ENCODE results near the gene CAMTA1. TPM values are rescaled to one million over a fixed set of nuclear protein-coding genes. Genes with fewer than 3 reads are reported as not detected.

CAMTA1 gene
- total and polyA plus RNA-seq, 3 experiments from 2014 or later: 60.2 to 79.0 (median 61.7) TPM

GRCh38 chr1:7641587-7642417, 856.5 kb downstream of the CAMTA1 start:
- Mint-ChIP-seq H3K27me3 (peaks cover 0 to 4% of the 10 kb centered on the region in 2 donors), H3K36me3 (no peaks in the 10 kb centered on the region), H3K4me3 (no peak overlapping the region), H3K4me1 (peaks cover 0 to 4% (median 0%) of the 10 kb centered on the region in 3 donors), H3K27ac (no peak overlapping the region), H3K9me3 (no peaks in the 10 kb centered on the region)
- CTCF ChIA-PET: no interaction called here
- Histone ChIP-seq H3K36me3 (ENCODE audit: insufficient read depth, low read length) (no peaks in the 10 kb centered on the region), H3K27ac (ENCODE audit: low read depth, low read length) (no peak overlapping the region), H3K27me3 (ENCODE audit: insufficient read depth, low read length, poor library complexity, severe bottlenecking) (no peaks in the 10 kb centered on the region), H3K9me3 (ENCODE audit: low read length) (no peaks in the 10 kb centered on the region), H3K4me3 (ENCODE audit: low read length) (no peak overlapping the region), H3K4me1 (ENCODE audit: insufficient read depth, low read length) (no peaks in the 10 kb centered on the region)
- no peak for DNase-seq
- POLR2A ChIA-PET: no interaction called here

- ChIA-PET POLR2A (no interaction called here), CTCF (no interaction called here)
- H3K27me3 ChIP-seq (ENCODE audit: insufficient read depth, low read length, poor library complexity, severe bottlenecking): no peaks in the 10 kb centered on the region
- H3K27me3 Mint-ChIP-seq: peaks cover 0 to 4% of the 10 kb centered on the region in 2 donors
- no peaks in the 10 kb centered on the region for H3K4me1 ChIP-seq (ENCODE audit: insufficient read depth, low read length)
- H3K4me3 Mint-ChIP-seq: no peak overlapping the region
- H3K4me3 ChIP-seq (ENCODE audit: low read length): no peak overlapping the region
- no peak overlapping the region for H3K27ac ChIP-seq (ENCODE audit: low read depth, low read length)
- DNase-seq: no peak
- H3K27ac Mint-ChIP-seq: no peak overlapping the region
- H3K9me3 ChIP-seq (ENCODE audit: low read length): no peaks in the 10 kb centered on the region
- peaks cover 0 to 4% (median 0%) of the 10 kb centered on the region in 3 donors for H3K4me1 Mint-ChIP-seq
- no peaks in the 10 kb centered on the region for H3K9me3 Mint-ChIP-seq
- no peaks in the 10 kb centered on the region for H3K36me3 Mint-ChIP-seq
- no peaks in the 10 kb centered on the region for H3K36me3 ChIP-seq (ENCODE audit: insufficient read depth, low read length)
These were observed 857.1 kb downstream of the CAMTA1 start for GRCh38 chr1:7642418-7642704.

- Mint-ChIP-seq H3K9me3 (no peaks in the 10 kb centered on the region), H3K4me1 (peaks cover 0 to 4% (median 0%) of the 10 kb centered on the region in 3 donors), H3K27me3 (peaks cover 0 to 4% of the 10 kb centered on the region in 2 donors), H3K4me3 (no peak overlapping the region), H3K27ac (peak overlapping the region in 1 of 8 donors; percentile 24), H3K36me3 (no peaks in the 10 kb centered on the region)
- Histone ChIP-seq H3K9me3 (ENCODE audit: low read length) (no peaks in the 10 kb centered on the region), H3K4me1 (ENCODE audit: insufficient read depth, low read length) (no peaks in the 10 kb centered on the region), H3K4me3 (ENCODE audit: low read length) (no peak overlapping the region), H3K36me3 (ENCODE audit: insufficient read depth, low read length) (no peaks in the 10 kb centered on the region), H3K27me3 (ENCODE audit: insufficient read depth, low read length, poor library complexity, severe bottlenecking) (no peaks in the 10 kb centered on the region), H3K27ac (ENCODE audit: low read depth, low read length) (no peak overlapping the region)
- POLR2A ChIA-PET: no interaction called here
- CTCF ChIA-PET: no interaction called here
- DNase-seq: no peak
These were observed 857.7 kb downstream of the CAMTA1 start for GRCh38 chr1:7642781-7643529.

- Mint-ChIP-seq H3K9me3 (no peaks in the 10 kb centered on the region), H3K4me1 (peaks cover 0 to 4% (median 0%) of the 10 kb centered on the region in 3 donors), H3K27me3 (peaks cover 0 to 4% of the 10 kb centered on the region in 2 donors), H3K27ac (no peak overlapping the region), H3K4me3 (no peak overlapping the region), H3K36me3 (no peaks in the 10 kb centered on the region)
- no peak for DNase-seq
- H3K4me3 ChIP-seq (ENCODE audit: low read length): no peak overlapping the region
- no peaks in the 10 kb centered on the region for H3K4me1 ChIP-seq (ENCODE audit: insufficient read depth, low read length)
- H3K36me3 ChIP-seq (ENCODE audit: insufficient read depth, low read length): no peaks in the 10 kb centered on the region
- no peak overlapping the region for H3K27ac ChIP-seq (ENCODE audit: low read depth, low read length)
- no peaks in the 10 kb centered on the region for H3K9me3 ChIP-seq (ENCODE audit: low read length)
- POLR2A ChIA-PET: no interaction called here
- no peaks in the 10 kb centered on the region for H3K27me3 ChIP-seq (ENCODE audit: insufficient read depth, low read length, poor library complexity, severe bottlenecking)
- CTCF ChIA-PET: no interaction called here
These were observed 858.3 kb downstream of the CAMTA1 start for GRCh38 chr1:7643530-7643929.

- no peaks in the 10 kb centered on the region for H3K36me3 ChIP-seq (ENCODE audit: insufficient read depth, low read length)
- Mint-ChIP-seq H3K4me3 (no peak overlapping the region), H3K4me1 (peaks cover 0 to 4% (median 0%) of the 10 kb centered on the region in 3 donors), H3K9me3 (no peaks in the 10 kb centered on the region), H3K36me3 (no peaks in the 10 kb centered on the region), H3K27me3 (peaks cover 0 to 4% of the 10 kb centered on the region in 2 donors), H3K27ac (peak overlapping the region in 1 of 8 donors; percentile 29)
- no peaks in the 10 kb centered on the region for H3K9me3 ChIP-seq (ENCODE audit: low read length)
- no peaks in the 10 kb centered on the region for H3K4me1 ChIP-seq (ENCODE audit: insufficient read depth, low read length)
- no peak overlapping the region for H3K4me3 ChIP-seq (ENCODE audit: low read length)
- DNase-seq: no peak
- ChIA-PET CTCF (no interaction called here), POLR2A (no interaction called here)
- no peak overlapping the region for H3K27ac ChIP-seq (ENCODE audit: low read depth, low read length)
- H3K27me3 ChIP-seq (ENCODE audit: insufficient read depth, low read length, poor library complexity, severe bottlenecking): no peaks in the 10 kb centered on the region
These were observed 858.8 kb downstream of the CAMTA1 start for GRCh38 chr1:7644086-7644485.

- Mint-ChIP-seq H3K27me3 (peaks cover under 1 to 4% of the 10 kb centered on the region in 2 donors), H3K27ac (no peak overlapping the region), H3K4me1 (peaks cover 0 to 4% (median 0%) of the 10 kb centered on the region in 3 donors), H3K9me3 (no peaks in the 10 kb centered on the region), H3K36me3 (no peaks in the 10 kb centered on the region), H3K4me3 (no peak overlapping the region)
- Histone ChIP-seq H3K4me3 (ENCODE audit: low read length) (no peak overlapping the region), H3K4me1 (ENCODE audit: insufficient read depth, low read length) (no peaks in the 10 kb centered on the region), H3K36me3 (ENCODE audit: insufficient read depth, low read length) (no peaks in the 10 kb centered on the region), H3K27ac (ENCODE audit: low read depth, low read length) (no peak overlapping the region), H3K9me3 (ENCODE audit: low read length) (no peaks in the 10 kb centered on the region), H3K27me3 (ENCODE audit: insufficient read depth, low read length, poor library complexity, severe bottlenecking) (no peaks in the 10 kb centered on the region)
- ChIA-PET CTCF (no interaction called here), POLR2A (no interaction called here)
- DNase-seq: no peak
These were observed 859.9 kb downstream of the CAMTA1 start for GRCh38 chr1:7644961-7645750.

GRCh38 chr1:7645751-7646048, 860.4 kb downstream of the CAMTA1 start:
- H3K4me1 Mint-ChIP-seq: peaks cover 0 to 4% (median 0%) of the 10 kb centered on the region in 3 donors
- H3K9me3 ChIP-seq (ENCODE audit: low read length): no peaks in the 10 kb centered on the region
- no peak overlapping the region for H3K4me3 ChIP-seq (ENCODE audit: low read length)
- no peaks in the 10 kb centered on the region for H3K36me3 Mint-ChIP-seq
- peaks cover 4 to 5% of the 10 kb centered on the region in 2 donors for H3K27me3 Mint-ChIP-seq
- ChIA-PET CTCF (no interaction called here), POLR2A (no interaction called here)
- H3K27me3 ChIP-seq (ENCODE audit: insufficient read depth, low read length, poor library complexity, severe bottlenecking): no peaks in the 10 kb centered on the region
- no peak overlapping the region for H3K4me3 Mint-ChIP-seq
- DNase-seq: no peak
- no peaks in the 10 kb centered on the region for H3K4me1 ChIP-seq (ENCODE audit: insufficient read depth, low read length)
- H3K27ac ChIP-seq (ENCODE audit: low read depth, low read length): no peak overlapping the region
- H3K36me3 ChIP-seq (ENCODE audit: insufficient read depth, low read length): no peaks in the 10 kb centered on the region
- H3K27ac Mint-ChIP-seq: peak overlapping the region in 1 of 8 donors; percentile 17
- H3K9me3 Mint-ChIP-seq: no peaks in the 10 kb centered on the region

GRCh38 chr1:7646164-7646563, 860.9 kb downstream of the CAMTA1 start:
- H3K36me3 Mint-ChIP-seq: no peaks in the 10 kb centered on the region
- Histone ChIP-seq H3K36me3 (ENCODE audit: insufficient read depth, low read length) (no peaks in the 10 kb centered on the region), H3K4me3 (ENCODE audit: low read length) (no peak overlapping the region), H3K27me3 (ENCODE audit: insufficient read depth, low read length, poor library complexity, severe bottlenecking) (no peaks in the 10 kb centered on the region), H3K27ac (ENCODE audit: low read depth, low read length) (no peak overlapping the region), H3K4me1 (ENCODE audit: insufficient read depth, low read length) (no peaks in the 10 kb centered on the region), H3K9me3 (ENCODE audit: low read length) (no peaks in the 10 kb centered on the region)
- peak overlapping the region in 1 of 8 donors; percentile 47 for H3K27ac Mint-ChIP-seq
- ChIA-PET POLR2A (no interaction called here), CTCF (no interaction called here)
- no peak for DNase-seq
- no peaks in the 10 kb centered on the region for H3K9me3 Mint-ChIP-seq
- H3K27me3 Mint-ChIP-seq: peaks cover 4 to 5% of the 10 kb centered on the region in 2 donors
- H3K4me1 Mint-ChIP-seq: peaks cover 0 to 4% (median 0%) of the 10 kb centered on the region in 3 donors
- H3K4me3 Mint-ChIP-seq: no peak overlapping the region

Measured in CD8-positive, alpha-beta memory T cell (primary cell).